Heart right ventricle (tissue), 16 donors: ENCODE data around the gene ANK3. TPM values are rescaled to one million over a fixed set of nuclear protein-coding genes. Genes with fewer than 3 reads are reported as not detected.

Experiments used
- ATAC-seq, 8 donors: fragments of 200-7000 bp; cut with Tn5 transposase; one replicate each; pipeline ENCODE4 v1.9.1; 2020; ENCODE audit warnings: mild to moderate bottlenecking in 8 of 8, moderate library complexity in 8 of 8, moderate number of reproducible peaks in 1 of 8
- DNase-seq, 2 donors: peaks; one replicate each; pipeline ENCODE4 v3.0.0-alpha.2; 2020
- H3K27ac ChIP-seq, 10 donors: fragments of 200-600 bp; sonication (generic) in 2 of 10; one replicate each; pipeline versions ENCODE4 v1.5.0 to v1.8.0; 2020 to 2022; ENCODE audit warnings: mild to moderate bottlenecking in 3 of 10
- H3K27me3 ChIP-seq, 7 donors: fragments of 200-600 bp; one replicate each; pipeline ENCODE4 v1.8.0; 2021 to 2022; ENCODE audit warnings: mild to moderate bottlenecking in 2 of 7
- H3K36me3 ChIP-seq, 9 donors: fragments of 200-600 bp; sonication (generic) in 1 of 9; one replicate each; pipeline versions ENCODE4 v1.5.0 to v1.8.0; 2020 to 2022; ENCODE audit warnings: mild to moderate bottlenecking in 2 of 9
- H3K4me1 ChIP-seq, 9 donors: fragments of 200-600 bp; sonication (generic) in 1 of 9; one replicate each; pipeline versions ENCODE4 v1.5.0 to v1.8.0; 2020 to 2022; ENCODE audit warnings: mild to moderate bottlenecking in 4 of 9
- H3K4me3 ChIP-seq, 10 donors: fragments of 200-600 bp; sonication (generic) in 2 of 10; one replicate each; pipeline versions ENCODE4 v1.5.0 to v1.8.0; 2020 to 2022; ENCODE audit warnings: mild to moderate bottlenecking in 7 of 10, moderate library complexity in 2 of 10
- H3K9me3 ChIP-seq, 11 donors: fragments of 200-600 bp in 10 of 11; sonication (generic) in 2 of 11; one replicate each; pipeline versions ENCODE4 v1.5.0 to v1.8.0; 2013 to 2022; ENCODE audit warnings: mild to moderate bottlenecking in 2 of 11, control low read depth in 1 of 11, moderate library complexity in 1 of 11
- WGBS, 2 donors: extraction: QIAGEN DNeasy Blood & Tissue Kit; methylation state at CpG; one replicate each; pipeline ENCODE4 v1.1.7; 2013; ENCODE audit warnings: inconsistent platforms in 1 of 2; 5-methylcytosine and 5-hydroxymethylcytosine counted together
- intact Hi-C, 10 donors: fragments of 100-400 bp; cut with DNase I; formaldehyde crosslinking; loops; one replicate each; pipeline versions ENCODE4 v1.11.1 to v1.14.2; 2022
- polyA plus RNA-seq, 2 donors: library from polyadenylated mRNA; stranded (reverse); fragments of 200-250 nt; gene quantifications; one replicate each; pipeline ENCODE4 v1.2.3, GENCODE V29; 2013
- total RNA-seq, 10 donors: library from RNA; stranded (reverse); fragmentation: NEBNext Ultra II Directional in 3 of 10; extraction: Animal tissue kit (Norgen Biotek cat#: 25700) in 3 of 10; gene quantifications; one replicate each; pipeline versions ENCODE4 v1.2.1 to v1.2.4, GENCODE V29; 2021 to 2023
- TF ChIP-seq, protein P1 (sequence below), 9 donors: fragments of 200-600 bp; sonication (generic) in 2 of 9; IDR thresholded peaks; one replicate each; pipeline versions ENCODE4 v1.5.0 to v1.8.0; 2021 to 2022; ENCODE audit warnings: antibody characterized with exemption in 9 of 9, mild to moderate bottlenecking in 5 of 9, moderate library complexity in 1 of 9
- donor health status: Arrhythmogenic right ventricular cardiomyopathy.
- donor health status: ischemic (EF 13 %, LVEDD 7.1; RV severe dilation, severe dysfunction).
- donor health status: healthy with polysubstance abuse.
- donor health status: DM: no; HTN: yes; CAD: no.
- donor health status: DM: no; HTN: no; CAD: no.
- donor health status: ischemic (EF 25% LVEDD 6.9; RV normal size, moderate dysfunction).
- donor health status: ischemic (EF 25% LVEDD 5.7; RV mildly dilated, moderate dysfunction).
- donor health status: healthy.
- donor health status: DM: yes; HTN: yes; CAD: no.
- donor health status: Ischemic cardiomyopathy.
- donor health status: ischemic (EF 35%, LVEDD 5.7; RV mildly dilated, moderate dysfunction).
- donor health status: nonischemic (EF 11% LVEDD 7.7; RV severe dilation, severe dysfunction).
- donor health status: DM: yes; HTN: yes; CAD: no.
- donor health status: PGD.
- donor health status: ischemic (EF 29% LVEDD 5.4; RV normal size, mild dysfunction).
- donor health status: nonischemic (EF 23%, LVEDD 6.1; RV moderate dilation, normal function).

ANK3 gene
- total and polyA plus RNA-seq, 12 donors: 34.4 to 287 (median 245) TPM

DNA sequence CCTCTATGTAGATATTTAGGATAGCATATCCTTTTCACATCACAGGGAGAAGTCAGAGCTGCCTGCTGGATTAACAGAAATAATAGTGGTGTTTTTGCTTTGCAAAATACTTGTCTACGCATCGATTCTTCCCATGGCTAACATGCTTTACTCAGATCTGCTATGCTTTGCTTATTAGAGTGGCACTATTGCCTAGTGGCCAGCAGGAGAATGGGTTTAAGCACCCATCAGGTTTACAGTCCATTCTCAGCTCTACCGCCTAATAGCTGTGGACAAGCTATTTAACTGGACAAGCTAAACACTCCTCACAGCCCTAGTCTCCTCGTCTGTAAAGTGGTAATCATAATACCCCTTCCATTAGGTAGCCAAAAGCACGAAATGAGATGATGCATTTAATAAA, 265.1 kb downstream of the ANK3 start:
- Histone ChIP-seq H3K4me3 (no peak overlapping the region), H3K27ac (no peak overlapping the region), H3K4me1 (peaks cover 3 to 22% (median 9%) of the 10 kb centered on the region in 9 donors), H3K9me3 (peaks cover 0 to 9% (median 0%) of the 10 kb centered on the region in 11 donors), H3K36me3 (peaks cover 0 to 16% (median 0%) of the 10 kb centered on the region in 9 donors), H3K27me3 (no peaks in the 10 kb centered on the region)
- 91 to 93% methylated on average over 5 of the region's 5 CpGs for WGBS, 2 donors
- intact Hi-C loops: loop anchor here in 1 of 10 donors (5.0 kb wide), 1 partner anchor 63 kb away; no protein-coding TSS in a partner anchor
- TF ChIP-seq, protein P1, sequence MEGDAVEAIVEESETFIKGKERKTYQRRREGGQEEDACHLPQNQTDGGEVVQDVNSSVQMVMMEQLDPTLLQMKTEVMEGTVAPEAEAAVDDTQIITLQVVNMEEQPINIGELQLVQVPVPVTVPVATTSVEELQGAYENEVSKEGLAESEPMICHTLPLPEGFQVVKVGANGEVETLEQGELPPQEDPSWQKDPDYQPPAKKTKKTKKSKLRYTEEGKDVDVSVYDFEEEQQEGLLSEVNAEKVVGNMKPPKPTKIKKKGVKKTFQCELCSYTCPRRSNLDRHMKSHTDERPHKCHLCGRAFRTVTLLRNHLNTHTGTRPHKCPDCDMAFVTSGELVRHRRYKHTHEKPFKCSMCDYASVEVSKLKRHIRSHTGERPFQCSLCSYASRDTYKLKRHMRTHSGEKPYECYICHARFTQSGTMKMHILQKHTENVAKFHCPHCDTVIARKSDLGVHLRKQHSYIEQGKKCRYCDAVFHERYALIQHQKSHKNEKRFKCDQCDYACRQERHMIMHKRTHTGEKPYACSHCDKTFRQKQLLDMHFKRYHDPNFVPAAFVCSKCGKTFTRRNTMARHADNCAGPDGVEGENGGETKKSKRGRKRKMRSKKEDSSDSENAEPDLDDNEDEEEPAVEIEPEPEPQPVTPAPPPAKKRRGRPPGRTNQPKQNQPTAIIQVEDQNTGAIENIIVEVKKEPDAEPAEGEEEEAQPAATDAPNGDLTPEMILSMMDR (IDR thresholded peaks at IDR 0.05): no peak
- DNase-seq (no peak), ATAC-seq (no peak)

DNA sequence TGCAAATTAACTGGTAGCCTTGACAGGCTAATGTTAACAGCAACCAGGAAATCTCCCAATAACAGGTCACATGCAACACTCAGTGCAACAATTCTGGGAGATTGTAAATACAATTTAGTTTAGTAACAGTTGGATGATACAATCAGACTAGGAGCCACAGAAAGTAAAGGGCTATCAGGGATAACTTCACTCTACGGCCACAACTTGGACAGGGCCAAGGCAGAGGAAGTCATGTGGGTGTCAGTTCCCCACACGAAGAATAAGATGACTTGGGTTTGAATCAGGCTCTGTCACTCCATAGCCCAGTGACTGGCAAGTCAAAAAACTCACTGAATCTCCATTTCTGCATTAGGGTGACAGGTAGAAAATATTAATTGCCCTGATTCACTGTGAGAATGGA, 266.0 kb downstream of the ANK3 start:
- 37 to 44% methylated on average over 2 of the region's 2 CpGs for WGBS, 2 donors
- ATAC-seq (peak in 4 of 8 donors; percentile 21 to 32 (median 30)), DNase-seq (no peak)
- TF ChIP-seq, protein P1 (IDR thresholded peaks at IDR 0.05): no peak
- Histone ChIP-seq H3K4me3 (no peak overlapping the region), H3K4me1 (peaks cover 3 to 22% (median 9%) of the 10 kb centered on the region in 9 donors), H3K9me3 (peaks cover 0 to 10% (median 0%) of the 10 kb centered on the region in 11 donors), H3K27me3 (no peaks in the 10 kb centered on the region), H3K27ac (peak overlapping the region in 8 of 10 donors; percentile 33 to 65 (median 54)), H3K36me3 (peaks cover 0 to 23% (median 0%) of the 10 kb centered on the region in 9 donors)
- intact Hi-C loops: loop anchor here in 1 of 10 donors (5.0 kb wide), 1 partner anchor 64 kb away; no protein-coding TSS in a partner anchor

DNA sequence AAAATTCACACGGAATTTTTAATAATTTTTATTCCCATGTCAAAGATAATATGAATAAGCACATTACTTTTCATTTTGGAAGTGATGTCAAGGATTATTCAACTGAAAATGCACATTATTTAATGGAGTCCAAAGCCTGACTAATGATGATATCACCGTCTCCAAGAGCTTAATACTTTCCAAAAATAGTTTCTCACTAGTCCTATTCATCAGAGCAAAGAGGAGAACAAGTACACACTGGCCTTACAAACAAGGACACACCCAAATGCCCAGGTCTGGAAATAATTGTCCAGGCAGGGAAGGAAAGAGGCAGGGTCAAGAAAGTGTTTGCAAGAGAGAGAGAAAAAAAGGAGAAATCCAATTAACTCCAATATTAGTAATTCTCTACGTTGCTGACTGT, 266.5 kb downstream of the ANK3 start:
- TF ChIP-seq, protein P1 (IDR thresholded peaks at IDR 0.05): no peak
- Histone ChIP-seq H3K4me1 (peaks cover 3 to 22% (median 9%) of the 10 kb centered on the region in 9 donors), H3K4me3 (no peak overlapping the region), H3K27ac (peak overlapping the region in 8 of 10 donors; percentile 1 to 65 (median 54)), H3K27me3 (no peaks in the 10 kb centered on the region), H3K9me3 (peaks cover 0 to 10% (median 0%) of the 10 kb centered on the region in 11 donors), H3K36me3 (peaks cover 0 to 23% (median 0%) of the 10 kb centered on the region in 9 donors)
- intact Hi-C loops: loop anchor here in 1 of 10 donors (5.0 kb wide), 1 partner anchor 64 kb away; no protein-coding TSS in a partner anchor
- ATAC-seq (peak in 7 of 8 donors; percentile 80 to 95 (median 87)), DNase-seq (no peak)
- 38 to 44% methylated on average over 3 of the region's 3 CpGs for WGBS, 2 donors

DNA sequence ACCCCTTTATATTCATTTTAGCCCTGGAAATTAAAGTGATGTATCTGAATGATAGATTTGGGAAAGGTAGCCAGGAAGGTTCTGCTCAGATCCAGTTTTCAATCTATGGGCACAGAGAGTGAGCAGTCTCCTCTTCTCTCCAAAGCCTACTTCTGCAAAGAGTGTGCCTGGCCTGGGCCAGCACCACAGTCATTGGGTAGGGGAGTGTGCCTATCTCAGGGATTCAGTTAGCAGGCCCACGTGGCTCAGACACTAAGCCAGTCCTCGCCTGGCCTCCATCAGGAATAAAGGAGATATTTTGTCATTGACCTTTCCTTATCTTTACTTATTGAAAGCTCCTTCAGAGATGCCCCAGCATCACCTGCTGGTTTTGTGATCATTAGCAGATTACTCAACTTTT, 267.5 kb downstream of the ANK3 start:
- peak overlapping the region in 4 of 10 donors; percentile 1 to 65 (median 62) for H3K27ac ChIP-seq
- peak in 4 of 8 donors; percentile 34 to 72 (median 52) for ATAC-seq
- peaks cover 0 to 16% (median 0%) of the 10 kb centered on the region in 9 donors for H3K36me3 ChIP-seq
- intact Hi-C loops: loop anchor here in 1 of 10 donors (5.0 kb wide), 1 partner anchor 65 kb away; no protein-coding TSS in a partner anchor
- WGBS, 2 donors: 61% methylated on average over 2 of the region's 2 CpGs
- peaks cover 0 to 10% (median 0%) of the 10 kb centered on the region in 11 donors for H3K9me3 ChIP-seq
- H3K4me1 ChIP-seq: peaks cover 3 to 22% (median 9%) of the 10 kb centered on the region in 9 donors
- H3K27me3 ChIP-seq: no peaks in the 10 kb centered on the region
- TF ChIP-seq, protein P1 (IDR thresholded peaks at IDR 0.05): no peak
- no peak overlapping the region for H3K4me3 ChIP-seq
- DNase-seq: no peak
